K562 (cell line): ENCODE data around the gene ALDH9A1. TPM values are rescaled to one million over a fixed set of nuclear protein-coding genes. Genes with fewer than 3 reads are reported as not detected.

Experiments
- BRF1 ChIP-seq: IDR thresholded peaks from 3 replicates; pipeline ENCODE4 v1.6.1; 2011; ENCODE audit warnings: borderline replicate concordance, mild to moderate bottlenecking; ENCODE audit not compliant: insufficient read length; ENCODE audit errors: extremely low read depth
- DNMT1 ChIP-seq: fragments of 450-650 bp; IDR thresholded peaks from 2 replicates; pipeline ENCODE4 v1.6.1; 2016; ENCODE audit warnings: antibody characterized with exemption, mild to moderate bottlenecking
- DPF2 ChIP-seq: fragments of 450-650 bp; IDR thresholded peaks from 2 replicates; pipeline ENCODE4 v1.6.1; 2016
- KHSRP ChIP-seq: fragments of 450-650 bp; IDR thresholded peaks from 2 replicates; pipeline ENCODE4 v1.6.1; 2017
- MAFG ChIP-seq: fragments of 450-650 bp; conservative IDR thresholded peaks from 2 replicates; pipeline ENCODE4 v1.6.1; 2016; ENCODE audit warnings: missing genetic modification characterization, missing compliant biosample characterization
- NCOA4 ChIP-seq: fragments of 450-650 bp; IDR thresholded peaks from 2 replicates; pipeline ENCODE4 v1.6.1; 2018; ENCODE audit warnings: mild to moderate bottlenecking; ENCODE audit not compliant: partially characterized antibody
- RBBP5 ChIP-seq: fragments of 200-600 bp; sonication (generic); IDR thresholded peaks from 2 replicates; pipeline ENCODE4 v1.6.1; 2012; ENCODE audit warnings: borderline replicate concordance, mild to moderate bottlenecking, low read length, control low read depth, inconsistent platforms; ENCODE audit not compliant: insufficient read depth, poor library complexity, severe bottlenecking
- RFX5 ChIP-seq: IDR thresholded peaks from 2 replicates; pipeline ENCODE4 v1.6.1; 2011; ENCODE audit warnings: low read depth, mild to moderate bottlenecking, improper control_type of control experiment, low read length
- SMAD1 ChIP-seq: fragments of 150-350 bp; IDR thresholded peaks from 2 replicates; pipeline ENCODE4 v1.6.1; 2014; ENCODE audit warnings: low read length, low read depth; ENCODE audit not compliant: partially characterized antibody
- TRIM28 ChIP-seq: fragments of 450-650 bp; IDR thresholded peaks from 2 replicates; pipeline ENCODE4 v1.6.1; 2017
- ZNF175 ChIP-seq: fragments of 200-800 bp; sonication (Bioruptor generic); IDR thresholded peaks from 2 replicates; pipeline ENCODE4 v1.6.1; 2016; ENCODE audit warnings: low read depth, mild to moderate bottlenecking, missing genetic modification characterization, missing compliant biosample characterization
- polyA plus RNA-seq, 8 experiments: library from polyadenylated mRNA; depleted of rRNA in 4 of 8; stranded (reverse) in 5 of 8; unstranded in 3 of 8; fragments of >200 nt; fragmentation: Nextera tagmentation in 2 of 8; fragmentation: Illumina TruSeq in 1 of 8; extraction: Ambion mirVana in 2 of 8; extraction: Trizol in 1 of 8; gene quantifications; 2 replicates each; pipeline versions ENCODE4 v1.2.1 to v1.2.3, GENCODE V29; 2011 to 2014; ENCODE audit warnings: inconsistent platforms in 1 of 8, missing spikeins in 1 of 8
- total RNA-seq, 7 experiments: library from RNA; depleted of rRNA in 6 of 7; stranded (reverse); fragments of >200 nt in 6 of 7; fragmentation: Illumina TruSeq in 2 of 7; extraction: Trizol in 2 of 7; gene quantifications; 2 replicates each; pipeline versions ENCODE4 v1.2.1 to v1.2.3, GENCODE V29; 2011 to 2021; ENCODE audit warnings: low replicate concordance in 1 of 7
- TF ChIP-seq, protein P1 (sequence below): fragments of 200-600 bp; sonication (generic); IDR thresholded peaks from one replicate; pipeline ENCODE4 v1.6.1; 2012; ENCODE audit warnings: mild to moderate bottlenecking, low read depth, low read length, inconsistent platforms
- TF ChIP-seq, protein P2 (sequence below): fragments of 200-800 bp; sonication (Bioruptor generic); IDR thresholded peaks from 2 replicates; pipeline ENCODE4 v1.6.1; 2017; ENCODE audit warnings: missing genetic modification characterization, missing compliant biosample characterization
- TF ChIP-seq, protein P3 (sequence below): sonication (generic); formaldehyde crosslinking; IDR thresholded peaks from 2 replicates; pipeline ENCODE4 v1.8.0; 2022; ENCODE audit warnings: missing genetic modification reagents, mild to moderate bottlenecking, moderate library complexity, borderline replicate concordance

Gene ALDH9A1
- total and polyA plus RNA-seq, 9 of the 15 experiments (the other 6 are each of a cell fraction or from before 2014, with no cell fraction given): 26.5 to 54.3 (median 39.2) TPM

DNA sequence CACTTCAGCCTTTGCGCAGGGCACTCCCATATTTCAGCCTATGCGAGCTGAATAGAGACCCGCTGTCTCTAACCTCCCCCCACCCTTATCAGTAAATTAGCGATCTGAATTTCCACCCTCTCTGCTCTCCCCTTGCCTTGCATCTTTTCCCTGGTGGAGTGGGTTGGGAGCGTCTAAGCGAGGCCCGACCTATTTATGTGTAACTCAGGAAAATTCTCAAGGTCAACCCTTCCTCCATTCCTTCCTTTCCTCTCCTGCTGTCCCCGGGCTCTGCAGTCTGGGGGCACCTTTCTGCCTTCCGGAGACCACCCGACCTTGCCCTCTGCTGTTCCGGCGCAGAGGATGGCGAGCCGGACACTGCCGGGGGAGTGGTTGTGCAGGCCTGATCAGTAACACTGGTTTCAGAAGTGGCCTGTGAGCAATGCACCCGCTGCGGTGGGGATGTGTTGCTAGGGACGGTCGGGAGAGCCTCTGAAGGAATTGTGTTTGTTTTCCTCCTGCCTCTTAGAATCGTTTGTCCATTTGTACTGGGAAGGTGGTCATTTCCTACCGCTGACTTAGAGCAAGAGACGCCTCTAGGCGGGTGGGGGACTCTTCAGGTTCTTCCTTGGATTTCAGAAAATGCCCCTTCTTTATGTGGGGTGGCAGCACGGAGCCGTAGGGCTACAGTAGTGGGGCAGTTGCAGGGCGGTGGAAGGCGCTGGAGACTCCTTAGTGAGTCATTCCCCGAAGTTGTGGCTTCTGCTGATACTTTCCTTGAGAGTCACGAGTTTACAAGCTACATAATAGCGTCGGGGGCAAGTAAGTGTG, 66.8 kb downstream of the ALDH9A1 start (continued):
- TF ChIP-seq RBBP5 (peak; percentile 28), KHSRP (no peak; the same call in 1 of the 2 replicates), DNMT1 (0 out of 2 replicates have a peak, but pooled peaks have one; percentile 68), DPF2 (peak; percentile 77), MAFG (tag) (no peak), RFX5 (no peak), NCOA4 (no peak), ZNF175 (CRISPR knock-in tag) (no peak), TRIM28 (peak; percentile 17; the same call in 1 of the 2 replicates), BRF1 (no peak), SMAD1 (no peak)
- TF ChIP-seq, protein P1, sequence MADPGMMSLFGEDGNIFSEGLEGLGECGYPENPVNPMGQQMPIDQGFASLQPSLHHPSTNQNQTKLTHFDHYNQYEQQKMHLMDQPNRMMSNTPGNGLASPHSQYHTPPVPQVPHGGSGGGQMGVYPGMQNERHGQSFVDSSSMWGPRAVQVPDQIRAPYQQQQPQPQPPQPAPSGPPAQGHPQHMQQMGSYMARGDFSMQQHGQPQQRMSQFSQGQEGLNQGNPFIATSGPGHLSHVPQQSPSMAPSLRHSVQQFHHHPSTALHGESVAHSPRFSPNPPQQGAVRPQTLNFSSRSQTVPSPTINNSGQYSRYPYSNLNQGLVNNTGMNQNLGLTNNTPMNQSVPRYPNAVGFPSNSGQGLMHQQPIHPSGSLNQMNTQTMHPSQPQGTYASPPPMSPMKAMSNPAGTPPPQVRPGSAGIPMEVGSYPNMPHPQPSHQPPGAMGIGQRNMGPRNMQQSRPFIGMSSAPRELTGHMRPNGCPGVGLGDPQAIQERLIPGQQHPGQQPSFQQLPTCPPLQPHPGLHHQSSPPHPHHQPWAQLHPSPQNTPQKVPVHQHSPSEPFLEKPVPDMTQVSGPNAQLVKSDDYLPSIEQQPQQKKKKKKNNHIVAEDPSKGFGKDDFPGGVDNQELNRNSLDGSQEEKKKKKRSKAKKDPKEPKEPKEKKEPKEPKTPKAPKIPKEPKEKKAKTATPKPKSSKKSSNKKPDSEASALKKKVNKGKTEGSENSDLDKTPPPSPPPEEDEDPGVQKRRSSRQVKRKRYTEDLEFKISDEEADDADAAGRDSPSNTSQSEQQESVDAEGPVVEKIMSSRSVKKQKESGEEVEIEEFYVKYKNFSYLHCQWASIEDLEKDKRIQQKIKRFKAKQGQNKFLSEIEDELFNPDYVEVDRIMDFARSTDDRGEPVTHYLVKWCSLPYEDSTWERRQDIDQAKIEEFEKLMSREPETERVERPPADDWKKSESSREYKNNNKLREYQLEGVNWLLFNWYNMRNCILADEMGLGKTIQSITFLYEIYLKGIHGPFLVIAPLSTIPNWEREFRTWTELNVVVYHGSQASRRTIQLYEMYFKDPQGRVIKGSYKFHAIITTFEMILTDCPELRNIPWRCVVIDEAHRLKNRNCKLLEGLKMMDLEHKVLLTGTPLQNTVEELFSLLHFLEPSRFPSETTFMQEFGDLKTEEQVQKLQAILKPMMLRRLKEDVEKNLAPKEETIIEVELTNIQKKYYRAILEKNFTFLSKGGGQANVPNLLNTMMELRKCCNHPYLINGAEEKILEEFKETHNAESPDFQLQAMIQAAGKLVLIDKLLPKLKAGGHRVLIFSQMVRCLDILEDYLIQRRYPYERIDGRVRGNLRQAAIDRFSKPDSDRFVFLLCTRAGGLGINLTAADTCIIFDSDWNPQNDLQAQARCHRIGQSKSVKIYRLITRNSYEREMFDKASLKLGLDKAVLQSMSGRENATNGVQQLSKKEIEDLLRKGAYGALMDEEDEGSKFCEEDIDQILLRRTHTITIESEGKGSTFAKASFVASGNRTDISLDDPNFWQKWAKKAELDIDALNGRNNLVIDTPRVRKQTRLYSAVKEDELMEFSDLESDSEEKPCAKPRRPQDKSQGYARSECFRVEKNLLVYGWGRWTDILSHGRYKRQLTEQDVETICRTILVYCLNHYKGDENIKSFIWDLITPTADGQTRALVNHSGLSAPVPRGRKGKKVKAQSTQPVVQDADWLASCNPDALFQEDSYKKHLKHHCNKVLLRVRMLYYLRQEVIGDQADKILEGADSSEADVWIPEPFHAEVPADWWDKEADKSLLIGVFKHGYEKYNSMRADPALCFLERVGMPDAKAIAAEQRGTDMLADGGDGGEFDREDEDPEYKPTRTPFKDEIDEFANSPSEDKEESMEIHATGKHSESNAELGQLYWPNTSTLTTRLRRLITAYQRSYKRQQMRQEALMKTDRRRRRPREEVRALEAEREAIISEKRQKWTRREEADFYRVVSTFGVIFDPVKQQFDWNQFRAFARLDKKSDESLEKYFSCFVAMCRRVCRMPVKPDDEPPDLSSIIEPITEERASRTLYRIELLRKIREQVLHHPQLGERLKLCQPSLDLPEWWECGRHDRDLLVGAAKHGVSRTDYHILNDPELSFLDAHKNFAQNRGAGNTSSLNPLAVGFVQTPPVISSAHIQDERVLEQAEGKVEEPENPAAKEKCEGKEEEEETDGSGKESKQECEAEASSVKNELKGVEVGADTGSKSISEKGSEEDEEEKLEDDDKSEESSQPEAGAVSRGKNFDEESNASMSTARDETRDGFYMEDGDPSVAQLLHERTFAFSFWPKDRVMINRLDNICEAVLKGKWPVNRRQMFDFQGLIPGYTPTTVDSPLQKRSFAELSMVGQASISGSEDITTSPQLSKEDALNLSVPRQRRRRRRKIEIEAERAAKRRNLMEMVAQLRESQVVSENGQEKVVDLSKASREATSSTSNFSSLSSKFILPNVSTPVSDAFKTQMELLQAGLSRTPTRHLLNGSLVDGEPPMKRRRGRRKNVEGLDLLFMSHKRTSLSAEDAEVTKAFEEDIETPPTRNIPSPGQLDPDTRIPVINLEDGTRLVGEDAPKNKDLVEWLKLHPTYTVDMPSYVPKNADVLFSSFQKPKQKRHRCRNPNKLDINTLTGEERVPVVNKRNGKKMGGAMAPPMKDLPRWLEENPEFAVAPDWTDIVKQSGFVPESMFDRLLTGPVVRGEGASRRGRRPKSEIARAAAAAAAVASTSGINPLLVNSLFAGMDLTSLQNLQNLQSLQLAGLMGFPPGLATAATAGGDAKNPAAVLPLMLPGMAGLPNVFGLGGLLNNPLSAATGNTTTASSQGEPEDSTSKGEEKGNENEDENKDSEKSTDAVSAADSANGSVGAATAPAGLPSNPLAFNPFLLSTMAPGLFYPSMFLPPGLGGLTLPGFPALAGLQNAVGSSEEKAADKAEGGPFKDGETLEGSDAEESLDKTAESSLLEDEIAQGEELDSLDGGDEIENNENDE: no peak
- TF ChIP-seq, protein P2, sequence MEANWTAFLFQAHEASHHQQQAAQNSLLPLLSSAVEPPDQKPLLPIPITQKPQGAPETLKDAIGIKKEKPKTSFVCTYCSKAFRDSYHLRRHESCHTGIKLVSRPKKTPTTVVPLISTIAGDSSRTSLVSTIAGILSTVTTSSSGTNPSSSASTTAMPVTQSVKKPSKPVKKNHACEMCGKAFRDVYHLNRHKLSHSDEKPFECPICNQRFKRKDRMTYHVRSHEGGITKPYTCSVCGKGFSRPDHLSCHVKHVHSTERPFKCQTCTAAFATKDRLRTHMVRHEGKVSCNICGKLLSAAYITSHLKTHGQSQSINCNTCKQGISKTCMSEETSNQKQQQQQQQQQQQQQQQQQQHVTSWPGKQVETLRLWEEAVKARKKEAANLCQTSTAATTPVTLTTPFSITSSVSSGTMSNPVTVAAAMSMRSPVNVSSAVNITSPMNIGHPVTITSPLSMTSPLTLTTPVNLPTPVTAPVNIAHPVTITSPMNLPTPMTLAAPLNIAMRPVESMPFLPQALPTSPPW (CRISPR knock-in tag): peak; percentile 4; the same call in 1 of the 2 replicates
- TF ChIP-seq, protein P3, sequence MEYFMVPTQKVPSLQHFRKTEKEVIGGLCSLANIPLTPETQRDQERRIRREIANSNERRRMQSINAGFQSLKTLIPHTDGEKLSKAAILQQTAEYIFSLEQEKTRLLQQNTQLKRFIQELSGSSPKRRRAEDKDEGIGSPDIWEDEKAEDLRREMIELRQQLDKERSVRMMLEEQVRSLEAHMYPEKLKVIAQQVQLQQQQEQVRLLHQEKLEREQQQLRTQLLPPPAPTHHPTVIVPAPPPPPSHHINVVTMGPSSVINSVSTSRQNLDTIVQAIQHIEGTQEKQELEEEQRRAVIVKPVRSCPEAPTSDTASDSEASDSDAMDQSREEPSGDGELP (CRISPR knock-in tag): no peak; the same call in none of the 2 replicates
